Astrocyte (in vitro differentiated cells and primary cell): ENCODE measurements around the gene TRIM9.

ENCODE experiments used
- EZH2 ChIP-seq: IDR thresholded peaks from 2 replicates; pipeline ENCODE4 v1.6.1; 2012; ENCODE audit warnings: mild to moderate bottlenecking, low read length, inconsistent platforms; ENCODE audit not compliant: insufficient read depth
- TF ChIP-seq, protein P1 (sequence below): IDR thresholded peaks from 2 replicates; pipeline ENCODE4 v1.5.1; 2011; ENCODE audit warnings: low read depth, mild to moderate bottlenecking, inconsistent platforms, low read length, moderate library complexity; ENCODE audit not compliant: insufficient read depth

DNA sequence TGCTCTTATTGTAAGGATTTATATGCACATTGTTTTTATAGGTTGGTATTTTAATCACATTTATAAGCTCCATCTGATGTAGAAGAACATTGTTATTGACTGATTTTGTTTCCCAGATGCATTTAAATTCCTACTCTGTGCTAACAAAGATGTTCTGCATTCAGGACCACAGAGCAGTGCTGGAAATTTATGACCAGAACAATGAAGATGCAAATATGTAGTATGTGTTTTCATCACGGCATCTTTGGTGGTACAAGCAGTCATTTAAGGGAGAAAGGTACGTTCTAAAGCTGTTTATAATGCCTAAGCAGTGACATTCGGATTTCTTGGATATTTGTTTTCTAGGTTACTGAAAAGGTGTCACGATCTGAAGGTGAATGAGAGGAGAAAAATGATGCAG is 66.5 kb downstream of the TRIM9 start:
- TF ChIP-seq, protein P1, sequence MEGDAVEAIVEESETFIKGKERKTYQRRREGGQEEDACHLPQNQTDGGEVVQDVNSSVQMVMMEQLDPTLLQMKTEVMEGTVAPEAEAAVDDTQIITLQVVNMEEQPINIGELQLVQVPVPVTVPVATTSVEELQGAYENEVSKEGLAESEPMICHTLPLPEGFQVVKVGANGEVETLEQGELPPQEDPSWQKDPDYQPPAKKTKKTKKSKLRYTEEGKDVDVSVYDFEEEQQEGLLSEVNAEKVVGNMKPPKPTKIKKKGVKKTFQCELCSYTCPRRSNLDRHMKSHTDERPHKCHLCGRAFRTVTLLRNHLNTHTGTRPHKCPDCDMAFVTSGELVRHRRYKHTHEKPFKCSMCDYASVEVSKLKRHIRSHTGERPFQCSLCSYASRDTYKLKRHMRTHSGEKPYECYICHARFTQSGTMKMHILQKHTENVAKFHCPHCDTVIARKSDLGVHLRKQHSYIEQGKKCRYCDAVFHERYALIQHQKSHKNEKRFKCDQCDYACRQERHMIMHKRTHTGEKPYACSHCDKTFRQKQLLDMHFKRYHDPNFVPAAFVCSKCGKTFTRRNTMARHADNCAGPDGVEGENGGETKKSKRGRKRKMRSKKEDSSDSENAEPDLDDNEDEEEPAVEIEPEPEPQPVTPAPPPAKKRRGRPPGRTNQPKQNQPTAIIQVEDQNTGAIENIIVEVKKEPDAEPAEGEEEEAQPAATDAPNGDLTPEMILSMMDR, result no peak
- no peak for TF ChIP-seq EZH2
